Measurements from ENCODE around the gene INTS1. TPM values are rescaled to one million over a fixed set of nuclear protein-coding genes. Genes with fewer than 3 reads are reported as not detected.
"Not testable (repeated sequence)": the region's sequence is repeated elsewhere in the genome, so short reads cannot be mapped to it uniquely, and the experiment has no call there.

The INTS1 gene
- total RNA-seq, 2 donors from 2014 or later = 66.3 to 72.9 TPM

GRCh38 chr7:1447112-1447511, 57.1 kb downstream of the INTS1 start:
- no peak for DNase-seq
- ATAC-seq = no peak
- H3K4me3 ChIP-seq = no peak overlapping the region
- no peak for TF ChIP-seq CTCF (IDR thresholded peaks at IDR 0.05)
- TF ChIP-seq POLR2A (IDR thresholded peaks at IDR 0.05) = no peak
- 93 to 95% methylated on average over 4 to 11 of the region's 11 CpGs for WGBS, 2 donors
- H3K27me3 ChIP-seq = no peaks in the 10 kb centered on the region
- peak overlapping the region in 1 of 4 donors; percentile 58 for H3K27ac ChIP-seq
- H3K4me1 ChIP-seq = peaks cover 3% of the 10 kb centered on the region
- intact Hi-C loops (cut with DNase I) = no loop called here
- H3K9me3 ChIP-seq = no peaks in the 10 kb centered on the region
- H3K36me3 ChIP-seq (replicated peaks in 1 of 2; ENCODE audit: insufficient read depth in 1 of 2, low read depth in 2 of 2) = no peaks in the 10 kb centered on the region

- no peak for TF ChIP-seq CTCF (IDR thresholded peaks at IDR 0.05)
- TF ChIP-seq POLR2A (IDR thresholded peaks at IDR 0.05) = no peak
- 71 to 73% methylated on average over 13 to 16 of the region's 17 CpGs for WGBS, 2 donors
- H3K27ac ChIP-seq = no peak overlapping the region
- no peak for DNase-seq
- peaks cover 3% of the 10 kb centered on the region for H3K4me1 ChIP-seq
- no peaks in the 10 kb centered on the region for H3K9me3 ChIP-seq
- no peaks in the 10 kb centered on the region for H3K27me3 ChIP-seq
- H3K4me3 ChIP-seq = no peak overlapping the region
- no peaks in the 10 kb centered on the region for H3K36me3 ChIP-seq (replicated peaks in 1 of 2; ENCODE audit: insufficient read depth in 1 of 2, low read depth in 2 of 2)
- intact Hi-C loops (cut with DNase I) = no loop called here
- no peak for ATAC-seq
These were observed 57.6 kb downstream of the INTS1 start for GRCh38 chr7:1446620-1447032.

GRCh38 chr7:1446026-1446425, 58.2 kb downstream of the INTS1 start:
- H3K4me3 ChIP-seq; DNase-seq; H3K4me1 ChIP-seq; H3K36me3 ChIP-seq (replicated peaks in 1 of 2; ENCODE audit: insufficient read depth in 1 of 2, low read depth in 2 of 2); H3K27ac ChIP-seq; H3K9me3 ChIP-seq; H3K27me3 ChIP-seq; intact Hi-C loops (cut with DNase I): not testable (repeated sequence)
- peak; percentile 34 for ATAC-seq
- 82 to 85% methylated on average over 3 to 4 of the region's 5 CpGs for WGBS, 2 donors

GRCh38 chr7:1445341-1445740, 58.8 kb downstream of the INTS1 start:
- no peak for DNase-seq
- no peaks in the 10 kb centered on the region for H3K27me3 ChIP-seq
- no peak overlapping the region for H3K4me3 ChIP-seq
- H3K36me3 ChIP-seq (replicated peaks in 1 of 2; ENCODE audit: insufficient read depth in 1 of 2, low read depth in 2 of 2) = no peaks in the 10 kb centered on the region
- intact Hi-C loops (cut with DNase I) = no loop called here
- WGBS, 2 donors = 87 to 93% methylated on average over 18 to 21 of the region's 21 CpGs
- TF ChIP-seq POLR2A (IDR thresholded peaks at IDR 0.05) = no peak
- TF ChIP-seq CTCF (IDR thresholded peaks at IDR 0.05) = no peak
- ATAC-seq = no peak
- no peak overlapping the region for H3K27ac ChIP-seq
- H3K9me3 ChIP-seq = no peaks in the 10 kb centered on the region
- H3K4me1 ChIP-seq = peaks cover 3% of the 10 kb centered on the region

- intact Hi-C loops (cut with DNase I) = no loop called here
These were observed 59.3 kb downstream of the INTS1 start for GRCh38 chr7:1444925-1445322.

More at GRCh38 chr7:1444925-1445322, 59.3 kb downstream of the INTS1 start:
- ATAC-seq (no peak), DNase-seq (no peak)
- H3K4me3 ChIP-seq = no peak overlapping the region
- H3K27me3 ChIP-seq = no peaks in the 10 kb centered on the region
- H3K9me3 ChIP-seq = no peaks in the 10 kb centered on the region
- no peaks in the 10 kb centered on the region for H3K36me3 ChIP-seq (replicated peaks in 1 of 2; ENCODE audit: insufficient read depth in 1 of 2, low read depth in 2 of 2)
- peaks cover 3% of the 10 kb centered on the region for H3K4me1 ChIP-seq
- TF ChIP-seq POLR2A (IDR thresholded peaks at IDR 0.05) = no peak
- TF ChIP-seq CTCF (IDR thresholded peaks at IDR 0.05) = no peak
- 71 to 78% methylated on average over 8 to 24 of the region's 24 CpGs for WGBS, 2 donors
- no peak overlapping the region for H3K27ac ChIP-seq
